Neuronal stem cell (in vitro differentiated cells): ENCODE data around the gene SEMA3F.
A peak's percentile ranks its signal among the peaks of the same experiment; 100 is the strongest.

Experiments
- DNase-seq: peaks from one replicate; pipeline ENCODE4 v3.0.0-alpha.2; 2013; ENCODE audit warnings: low spot score
- H2AFZ ChIP-seq: one replicate; pipeline ENCODE4 v1.6.1; 2013; ENCODE audit warnings: mild to moderate bottlenecking, low read length, inconsistent platforms
- H2AK5ac ChIP-seq: 2 replicates; pipeline ENCODE4 v1.6.1; 2013; ENCODE audit warnings: low read depth, mild to moderate bottlenecking, inconsistent platforms, low read length, moderate library complexity, mixed read lengths
- H2BK120ac ChIP-seq: 2 replicates; pipeline ENCODE4 v1.6.1; 2013; ENCODE audit warnings: low read depth, mild to moderate bottlenecking, inconsistent platforms, low read length, moderate library complexity, mixed read lengths
- H2BK12ac ChIP-seq: one replicate; pipeline ENCODE4 v1.6.1; 2013; ENCODE audit warnings: low read length, inconsistent platforms
- H2BK15ac ChIP-seq: 2 replicates; pipeline ENCODE4 v1.6.1; 2013; ENCODE audit warnings: mild to moderate bottlenecking, low read length, inconsistent platforms, mixed read lengths
- H2BK5ac ChIP-seq: one replicate; pipeline ENCODE4 v1.6.1; 2013; ENCODE audit warnings: inconsistent platforms, mild to moderate bottlenecking, low read length, moderate library complexity
- H3K14ac ChIP-seq: one replicate; pipeline ENCODE4 v1.6.1; 2013; ENCODE audit warnings: low read length, inconsistent platforms
- H3K18ac ChIP-seq: 2 replicates; pipeline ENCODE4 v1.6.1; 2013; ENCODE audit warnings: low read length, inconsistent platforms
- H3K23ac ChIP-seq: 2 replicates; pipeline ENCODE4 v1.6.1; 2013; ENCODE audit warnings: low read depth, mild to moderate bottlenecking, mixed read lengths, low read length, inconsistent platforms; ENCODE audit not compliant: poor library complexity
- H3K27ac ChIP-seq: replicated peaks from 3 replicates; pipeline ENCODE4 v1.5.1; 2013; ENCODE audit warnings: low read length, inconsistent platforms
- H3K27me3 ChIP-seq, 3 experiments: 2 replicates each; pipeline ENCODE4 v1.6.1; 2013; ENCODE audit warnings: low read length in 3 of 3, mild to moderate bottlenecking in 2 of 3, inconsistent platforms in 1 of 3, low read depth in 1 of 3, mixed read lengths in 1 of 3, moderate library complexity in 1 of 3; ENCODE audit not compliant: control insufficient read depth in 3 of 3, insufficient read depth in 3 of 3
- H3K36me3 ChIP-seq, 2 donors: replicated peaks in 1 of 2; 2 replicates each; pipeline ENCODE4 v1.6.1; 2013; ENCODE audit warnings: low read length in 2 of 2; ENCODE audit not compliant: control insufficient read depth in 2 of 2, insufficient read depth in 2 of 2
- H3K4ac ChIP-seq: 2 replicates; pipeline ENCODE4 v1.6.1; 2013; ENCODE audit warnings: inconsistent platforms, mild to moderate bottlenecking, low read length, moderate library complexity
- H3K4me1 ChIP-seq, 2 donors: 1 replicate in 1 of 2; 2 replicates in 1 of 2; pipeline ENCODE4 v1.6.1; 2013; ENCODE audit warnings: low read length in 2 of 2, low read depth in 1 of 2; ENCODE audit not compliant: control insufficient read depth in 2 of 2, insufficient read depth in 1 of 2
- H3K4me2 ChIP-seq: one replicate; pipeline ENCODE4 v1.6.1; 2013; ENCODE audit warnings: mild to moderate bottlenecking, low read length, inconsistent platforms; ENCODE audit not compliant: insufficient read depth, poor library complexity, severe bottlenecking
- H3K4me3 ChIP-seq, 2 donors: 2 replicates each; pipeline ENCODE4 v1.5.1; 2013; ENCODE audit warnings: low read length in 2 of 2, mild to moderate bottlenecking in 2 of 2, inconsistent platforms in 1 of 2, moderate library complexity in 1 of 2
- H3K79me1 ChIP-seq: one replicate; pipeline ENCODE4 v1.6.1; 2013; ENCODE audit warnings: low read depth, mild to moderate bottlenecking, inconsistent platforms, low read length, moderate library complexity
- H3K9ac ChIP-seq: one replicate; pipeline ENCODE4 v1.6.1; 2013; ENCODE audit warnings: mild to moderate bottlenecking, low read depth, low read length, inconsistent platforms; ENCODE audit not compliant: poor library complexity
- H3K9me3 ChIP-seq, 2 donors: replicated peaks in 1 of 2; 2 replicates each; pipeline versions ENCODE3 to v1.6.1; 2013; ENCODE audit warnings: low read length in 2 of 2, mild to moderate bottlenecking in 2 of 2, inconsistent platforms in 1 of 2, low read depth in 1 of 2, mixed read lengths in 1 of 2, moderate library complexity in 1 of 2; ENCODE audit not compliant: control insufficient read depth in 2 of 2, insufficient read depth in 1 of 2
- H4K8ac ChIP-seq: one replicate; pipeline ENCODE4 v1.6.1; 2013; ENCODE audit warnings: low read depth, mild to moderate bottlenecking, inconsistent platforms, low read length, moderate library complexity
- H4K91ac ChIP-seq: one replicate; pipeline ENCODE4 v1.6.1; 2013; ENCODE audit warnings: low read length, low read depth, mild to moderate bottlenecking, inconsistent platforms; ENCODE audit not compliant: poor library complexity
- WGBS, 2 donors: extraction: QIAGEN DNeasy Blood & Tissue Kit; methylation state at CpG; one replicate each; pipeline ENCODE4 v1.1.7; 2013; ENCODE audit warnings: missing lambda C conversion rate in 2 of 2, mixed read lengths in 1 of 2; ENCODE audit not compliant: insufficient read length in 2 of 2, insufficient replicate concordance in 1 of 2; ENCODE audit errors: extremely low coverage in 2 of 2; 5-methylcytosine and 5-hydroxymethylcytosine counted together

The SEMA3F gene

GRCh38 chr3:50194128-50194902 lies 39.2 kb downstream of the SEMA3F start:
- H3K4me2 ChIP-seq = peak overlapping the region; percentile 40
- H3K4ac ChIP-seq = no peak overlapping the region
- peaks cover 3% of the 10 kb centered on the region for H3K79me1 ChIP-seq
- peak overlapping the region; percentile 97 for H2BK12ac ChIP-seq
- H3K27me3 ChIP-seq = peaks cover 0 to 44% (median 3%) of the 10 kb centered on the region in 3 experiments
- H2BK120ac ChIP-seq = no peak overlapping the region
- peak overlapping the region; percentile 90 for H3K18ac ChIP-seq
- H4K91ac ChIP-seq = no peak overlapping the region
- no peaks in the 10 kb centered on the region for H3K36me3 ChIP-seq
- no peaks in the 10 kb centered on the region for H3K9me3 ChIP-seq
- peak overlapping the region; percentile 91 for H2BK15ac ChIP-seq
- DNase-seq = peak; percentile 59
- no peak overlapping the region for H3K14ac ChIP-seq
- H4K8ac ChIP-seq = peak overlapping the region; percentile 19
- H3K9ac ChIP-seq = peak overlapping the region; percentile 30
- H2AK5ac ChIP-seq = peak overlapping the region; percentile 100
- H3K4me3 ChIP-seq = no peak overlapping the region
- H2BK5ac ChIP-seq = peak overlapping the region; percentile 84
- H3K23ac ChIP-seq = peak overlapping the region; percentile 82
- H3K4me1 ChIP-seq = peaks cover 0 to 6% of the 10 kb centered on the region in 2 donors
- H2AFZ ChIP-seq = no peak overlapping the region
- H3K27ac ChIP-seq = no peak overlapping the region
- WGBS, 2 donors = no CpG with 5 or more reads among the region's 70 CpGs

- Histone ChIP-seq H3K4ac (no peak overlapping the region), H2AFZ (no peak overlapping the region), H3K27ac (no peak overlapping the region), H3K14ac (no peak overlapping the region), H2BK12ac (peak overlapping the region; percentile 2), H3K27me3 (peaks cover 0 to 44% (median 3%) of the 10 kb centered on the region in 3 experiments), H2AK5ac (peak overlapping the region; percentile 71), H2BK15ac (peak overlapping the region; percentile 53), H3K36me3 (no peaks in the 10 kb centered on the region), H4K91ac (peak overlapping the region; percentile 19), H3K23ac (peak overlapping the region; percentile 65), H3K4me1 (peaks cover 0 to 6% of the 10 kb centered on the region in 2 donors), H3K9me3 (no peaks in the 10 kb centered on the region), H2BK5ac (no peak overlapping the region), H3K79me1 (peaks cover 3% of the 10 kb centered on the region), H3K18ac (peak overlapping the region; percentile 90), H4K8ac (no peak overlapping the region), H3K9ac (no peak overlapping the region), H3K4me3 (no peak overlapping the region), H2BK120ac (no peak overlapping the region), H3K4me2 (peak overlapping the region; percentile 40)
- WGBS, 2 donors = no CpG with 5 or more reads among the region's 14 CpGs
- DNase-seq = no peak
These were observed 39.9 kb downstream of the SEMA3F start for GRCh38 chr3:50194903-50195500.

- H3K4me1 ChIP-seq = peaks cover 0 to 6% of the 10 kb centered on the region in 2 donors
- peak overlapping the region; percentile 71 for H2AK5ac ChIP-seq
- no peaks in the 10 kb centered on the region for H3K36me3 ChIP-seq
- H3K4ac ChIP-seq = no peak overlapping the region
- H3K23ac ChIP-seq = peak overlapping the region; percentile 12
- H2BK120ac ChIP-seq = no peak overlapping the region
- H3K4me2 ChIP-seq = no peak overlapping the region
- DNase-seq = no peak
- H2BK15ac ChIP-seq = peak overlapping the region; percentile 53
- H3K9ac ChIP-seq = no peak overlapping the region
- no peak overlapping the region for H3K27ac ChIP-seq
- H3K27me3 ChIP-seq = peaks cover 0 to 45% (median 3%) of the 10 kb centered on the region in 3 experiments
- no peak overlapping the region for H3K14ac ChIP-seq
- no peaks in the 10 kb centered on the region for H3K9me3 ChIP-seq
- WGBS, 2 donors = no CpG with 5 or more reads among the region's 4 CpGs
- H3K4me3 ChIP-seq = no peak overlapping the region
- H2AFZ ChIP-seq = no peak overlapping the region
- H2BK5ac ChIP-seq = no peak overlapping the region
- peaks cover 3% of the 10 kb centered on the region for H3K79me1 ChIP-seq
- H4K8ac ChIP-seq = no peak overlapping the region
- peak overlapping the region; percentile 68 for H3K18ac ChIP-seq
- peak overlapping the region; percentile 85 for H2BK12ac ChIP-seq
- peak overlapping the region; percentile 19 for H4K91ac ChIP-seq
These were observed 40.6 kb downstream of the SEMA3F start for GRCh38 chr3:50195501-50196252.
